Trophoblast cell (in vitro differentiated cells and primary cell): ENCODE results near the gene FBXO39.

Experiments used
- DNase-seq, 2 donors: peaks; one replicate each; pipeline ENCODE4 v3.0.0-alpha.2; 2016
- H2AFZ ChIP-seq: 2 replicates; pipeline ENCODE4 v1.6.1; 2013; ENCODE audit warnings: low read length, moderate library complexity, mild to moderate bottlenecking; ENCODE audit not compliant: insufficient read depth, poor library complexity
- H2AK5ac ChIP-seq: 2 replicates; pipeline ENCODE4 v1.6.1; 2013; ENCODE audit warnings: mild to moderate bottlenecking, low read length
- H2BK120ac ChIP-seq: 2 replicates; pipeline ENCODE4 v1.6.1; 2013; ENCODE audit warnings: low read length, mild to moderate bottlenecking, moderate library complexity; ENCODE audit not compliant: insufficient read depth, poor library complexity
- H2BK12ac ChIP-seq: 2 replicates; pipeline ENCODE4 v1.6.1; 2013; ENCODE audit warnings: mild to moderate bottlenecking, low read length, moderate library complexity
- H2BK5ac ChIP-seq: 2 replicates; pipeline ENCODE4 v1.6.1; 2013; ENCODE audit warnings: low read length, low read depth, moderate library complexity, mild to moderate bottlenecking; ENCODE audit not compliant: poor library complexity
- H3K14ac ChIP-seq: 2 replicates; pipeline ENCODE4 v1.6.1; 2013; ENCODE audit warnings: mild to moderate bottlenecking, low read length
- H3K18ac ChIP-seq: 2 replicates; pipeline ENCODE4 v1.6.1; 2013; ENCODE audit warnings: mild to moderate bottlenecking, low read length
- H3K23ac ChIP-seq: 2 replicates; pipeline ENCODE4 v1.6.1; 2013; ENCODE audit warnings: low read length
- H3K27ac ChIP-seq: 2 replicates; pipeline ENCODE4 v1.5.1; 2013; ENCODE audit warnings: low read depth, mild to moderate bottlenecking, inconsistent platforms, low read length, moderate library complexity
- H3K27me3 ChIP-seq: 2 replicates; pipeline ENCODE4 v1.6.1; 2013; ENCODE audit warnings: inconsistent platforms, mild to moderate bottlenecking, low read length, moderate library complexity; ENCODE audit not compliant: insufficient read depth
- H3K36me3 ChIP-seq, 2 experiments: 1 replicate in 1 of 2; 2 replicates in 1 of 2; pipeline ENCODE4 v1.6.1; 2013; ENCODE audit warnings: low read length in 2 of 2, mild to moderate bottlenecking in 2 of 2, moderate library complexity in 1 of 2; ENCODE audit not compliant: insufficient read depth in 2 of 2, control insufficient read depth in 1 of 2
- H3K4ac ChIP-seq: 2 replicates; pipeline ENCODE4 v1.6.1; 2013; ENCODE audit warnings: low read depth, mild to moderate bottlenecking, low read length, moderate library complexity
- H3K4me1 ChIP-seq, 2 experiments: 1 replicate in 1 of 2; 2 replicates in 1 of 2; pipeline ENCODE4 v1.6.1; 2013; ENCODE audit warnings: low read length in 2 of 2, mild to moderate bottlenecking in 2 of 2, moderate library complexity in 1 of 2; ENCODE audit not compliant: insufficient read depth in 2 of 2, control insufficient read depth in 1 of 2
- H3K4me2 ChIP-seq: 2 replicates; pipeline ENCODE4 v1.6.1; 2013; ENCODE audit warnings: inconsistent platforms, mild to moderate bottlenecking, low read length, moderate library complexity
- H3K4me3 ChIP-seq: 2 replicates; pipeline ENCODE4 v1.5.1; 2013; ENCODE audit warnings: mild to moderate bottlenecking, low read depth, low read length, inconsistent platforms
- H3K79me1 ChIP-seq: one replicate; pipeline ENCODE4 v1.6.1; 2013; ENCODE audit warnings: low read length
- H3K79me2 ChIP-seq: 2 replicates; pipeline ENCODE4 v1.6.1; 2013; ENCODE audit warnings: low read length, mild to moderate bottlenecking; ENCODE audit not compliant: control insufficient read depth, insufficient read depth, poor library complexity
- H3K9ac ChIP-seq: 2 replicates; pipeline ENCODE4 v1.6.1; 2013; ENCODE audit warnings: mild to moderate bottlenecking, low read length
- H3K9me3 ChIP-seq: 2 replicates; pipeline ENCODE4 v1.6.1; 2013; ENCODE audit warnings: low read depth, mild to moderate bottlenecking, control low read depth, inconsistent platforms, low read length; ENCODE audit not compliant: insufficient read depth
- H4K12ac ChIP-seq: 2 replicates; pipeline ENCODE4 v1.6.1; 2013; ENCODE audit warnings: low read depth, mild to moderate bottlenecking, low read length, moderate library complexity
- H4K8ac ChIP-seq: 2 replicates; pipeline ENCODE4 v1.6.1; 2013; ENCODE audit warnings: low read depth, mild to moderate bottlenecking, low read length, moderate library complexity
- H4K91ac ChIP-seq: one replicate; pipeline ENCODE4 v1.6.1; 2013; ENCODE audit warnings: low read depth, mild to moderate bottlenecking, low read length, moderate library complexity
- WGBS: extraction: QIAGEN DNeasy Blood & Tissue Kit; methylation state at CpG from one replicate; pipeline ENCODE4 v1.1.7; 2013; ENCODE audit warnings: missing lambda C conversion rate; ENCODE audit not compliant: insufficient read length, insufficient coverage; ENCODE audit errors: extremely low coverage; 5-methylcytosine and 5-hydroxymethylcytosine counted together

FBXO39 gene

DNA sequence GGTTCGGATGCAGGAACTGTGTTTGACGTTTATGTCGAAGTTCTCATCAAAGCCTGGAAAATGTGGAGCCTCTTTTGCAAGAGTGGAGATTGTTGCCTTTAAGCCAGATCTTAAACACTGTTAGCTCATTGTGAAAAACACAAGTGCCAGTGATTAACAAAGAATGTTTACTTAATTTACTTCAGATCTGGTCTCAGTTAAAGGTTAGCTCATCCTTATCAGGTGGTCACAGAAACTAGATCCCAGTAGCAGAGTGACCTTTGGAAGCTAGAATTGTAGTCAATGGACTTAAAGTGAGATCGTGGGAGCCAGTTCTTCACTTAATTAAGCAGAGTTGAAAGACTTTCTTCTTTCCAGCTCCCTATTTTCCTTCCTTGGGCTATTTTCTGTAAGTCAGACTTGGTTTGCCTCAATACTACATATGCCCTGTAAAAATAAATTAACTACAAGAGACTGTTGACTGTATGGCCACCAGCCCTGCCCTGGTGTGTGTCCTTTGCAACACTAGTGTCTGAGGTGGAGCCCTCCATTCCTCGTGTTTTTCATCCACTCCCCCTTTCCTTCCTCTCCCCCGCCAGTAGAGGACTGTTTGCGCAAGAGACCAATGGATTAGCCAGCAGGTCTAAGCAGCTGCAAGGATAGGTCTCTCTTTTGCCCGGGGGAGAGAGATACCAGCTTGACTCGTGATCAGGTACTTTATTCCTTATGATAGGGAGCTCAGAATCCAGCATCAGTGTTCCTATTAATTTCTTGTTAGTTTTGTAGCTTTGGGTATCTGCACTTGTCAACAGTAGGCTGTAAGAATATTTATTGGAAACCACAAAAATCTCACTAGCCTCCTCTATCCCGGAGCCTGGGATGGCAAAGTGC lies 20.2 kb downstream of the FBXO39 start:
- Histone ChIP-seq H2BK120ac (no peak overlapping the region), H2AK5ac (no peak overlapping the region), H4K12ac (no peak overlapping the region), H3K14ac (no peak overlapping the region), H4K8ac (no peak overlapping the region), H3K4me2 (no peak overlapping the region), H3K9me3 (no peaks in the 10 kb centered on the region), H3K4me3 (no peak overlapping the region), H4K91ac (no peak overlapping the region), H3K9ac (no peak overlapping the region), H3K27ac (no peak overlapping the region), H2AFZ (no peak overlapping the region), H3K79me2 (no peaks in the 10 kb centered on the region), H3K4me1 (peaks cover 4 to 6% of the 10 kb centered on the region in 2 experiments), H3K4ac (no peak overlapping the region), H3K79me1 (no peaks in the 10 kb centered on the region), H3K23ac (no peak overlapping the region), H3K18ac (no peak overlapping the region), H2BK12ac (no peak overlapping the region), H3K27me3 (no peaks in the 10 kb centered on the region), H3K36me3 (no peaks in the 10 kb centered on the region), H2BK5ac (no peak overlapping the region)
- DNase-seq, result no peak
- no CpG with 5 or more reads among the region's 10 CpGs for WGBS

DNA sequence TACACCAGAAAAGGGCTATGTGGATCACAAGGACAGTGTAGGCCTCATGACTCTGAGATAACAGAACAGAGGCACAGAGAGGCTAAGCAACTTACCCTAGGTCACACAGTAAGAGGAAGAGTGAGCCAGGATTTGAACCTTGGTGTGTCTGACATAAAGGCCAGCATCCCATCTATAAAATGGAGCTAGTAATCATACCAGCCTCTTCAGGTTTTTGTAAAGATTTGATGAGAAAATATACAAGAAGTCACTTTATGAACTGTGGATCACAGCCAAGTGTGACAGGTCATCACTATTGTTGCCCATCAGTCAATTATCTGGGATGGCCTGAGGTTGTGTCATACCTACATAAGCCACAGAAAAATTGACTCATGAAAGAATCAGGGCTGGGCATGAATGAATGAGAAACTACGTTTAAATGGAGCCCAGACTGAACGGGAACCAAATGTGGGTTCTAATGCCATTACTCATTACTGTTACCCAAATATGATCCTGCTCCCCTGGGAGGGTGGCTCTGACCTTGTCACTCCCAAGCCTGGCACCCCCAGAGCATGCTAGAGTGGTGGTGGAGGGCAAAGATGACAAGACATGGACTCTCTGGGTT lies 21.0 kb downstream of the FBXO39 start:
- Histone ChIP-seq H2AK5ac (no peak overlapping the region), H3K79me2 (no peaks in the 10 kb centered on the region), H3K4ac (no peak overlapping the region), H3K4me1 (peaks cover 4 to 6% of the 10 kb centered on the region in 2 experiments), H4K12ac (no peak overlapping the region), H3K4me3 (no peak overlapping the region), H3K4me2 (no peak overlapping the region), H3K9ac (no peak overlapping the region), H2AFZ (no peak overlapping the region), H3K36me3 (no peaks in the 10 kb centered on the region), H3K27ac (no peak overlapping the region), H3K27me3 (no peaks in the 10 kb centered on the region), H2BK12ac (no peak overlapping the region), H4K91ac (no peak overlapping the region), H2BK120ac (no peak overlapping the region), H2BK5ac (no peak overlapping the region), H3K14ac (no peak overlapping the region), H3K18ac (no peak overlapping the region), H3K79me1 (no peaks in the 10 kb centered on the region), H4K8ac (no peak overlapping the region), H3K9me3 (no peaks in the 10 kb centered on the region), H3K23ac (no peak overlapping the region)
- DNase-seq, result no peak
- WGBS, result no CpG with 5 or more reads among the region's 2 CpGs

GRCh38 chr17:6797718-6798351 lies 21.8 kb downstream of the FBXO39 start:
- Histone ChIP-seq H2BK12ac (no peak overlapping the region), H2AFZ (no peak overlapping the region), H2AK5ac (no peak overlapping the region), H3K4ac (no peak overlapping the region), H2BK120ac (no peak overlapping the region), H4K91ac (no peak overlapping the region), H3K18ac (no peak overlapping the region), H3K23ac (no peak overlapping the region), H3K27me3 (no peaks in the 10 kb centered on the region), H3K9me3 (no peaks in the 10 kb centered on the region), H4K8ac (no peak overlapping the region), H3K4me1 (peaks cover 4 to 6% of the 10 kb centered on the region in 2 experiments), H3K27ac (no peak overlapping the region), H3K9ac (no peak overlapping the region), H4K12ac (no peak overlapping the region), H3K79me1 (no peaks in the 10 kb centered on the region), H2BK5ac (no peak overlapping the region), H3K4me3 (no peak overlapping the region), H3K79me2 (no peaks in the 10 kb centered on the region), H3K36me3 (no peaks in the 10 kb centered on the region), H3K4me2 (no peak overlapping the region), H3K14ac (no peak overlapping the region)
- WGBS, result no CpG with 5 or more reads among the region's 8 CpGs
- no peak for DNase-seq

GRCh38 chr17:6799738-6800137 lies 23.7 kb downstream of the FBXO39 start:
- Histone ChIP-seq H3K79me1 (no peaks in the 10 kb centered on the region), H3K27me3 (no peaks in the 10 kb centered on the region), H4K12ac (no peak overlapping the region), H3K9me3 (no peaks in the 10 kb centered on the region), H3K27ac (no peak overlapping the region), H4K8ac (no peak overlapping the region), H2BK12ac (no peak overlapping the region), H4K91ac (no peak overlapping the region), H3K4me1 (peaks cover 4 to 6% of the 10 kb centered on the region in 2 experiments), H3K4me2 (no peak overlapping the region), H3K9ac (no peak overlapping the region), H2AFZ (no peak overlapping the region), H3K23ac (no peak overlapping the region), H3K4ac (no peak overlapping the region), H3K36me3 (no peaks in the 10 kb centered on the region), H3K14ac (no peak overlapping the region), H3K4me3 (no peak overlapping the region), H3K18ac (no peak overlapping the region), H2BK5ac (no peak overlapping the region), H2AK5ac (no peak overlapping the region), H2BK120ac (no peak overlapping the region), H3K79me2 (no peaks in the 10 kb centered on the region)
- no peak for DNase-seq
- WGBS, result no CpG with 5 or more reads among the region's 6 CpGs
